ENCODE measurements around the gene USF1. TPM values are rescaled to one million over a fixed set of nuclear protein-coding genes. Genes with fewer than 3 reads are reported as not detected.

USF1 gene
- total RNA-seq, 1 donor from 2014 or later, result 70.1 TPM

GRCh38 chr1:161051219-161051618 lies 5.4 kb upstream of the USF1 start:
- TF ChIP-seq EZH2 (IDR thresholded peaks at IDR 0.05; ENCODE audit: insufficient read depth, low read length), result no peak
- TF ChIP-seq CTCF (IDR thresholded peaks at IDR 0.05; ENCODE audit: insufficient read depth, low read depth, low read length), result no peak
- Mint-ChIP-seq H3K9me3 (ENCODE audit: unreplicated experiment) (peaks cover 27% of the 10 kb centered on the region), H3K27me3 (ENCODE audit: low read depth, unreplicated experiment) (no peaks in the 10 kb centered on the region), H3K36me3 (ENCODE audit: low read depth, unreplicated experiment) (peaks cover 11% of the 10 kb centered on the region), H3K4me3 (ENCODE audit: unreplicated experiment) (no peak overlapping the region), H3K27ac (ENCODE audit: unreplicated experiment) (no peak overlapping the region), H3K4me1 (ENCODE audit: low read depth, unreplicated experiment) (peaks cover 4% of the 10 kb centered on the region)
- no peaks in the 10 kb centered on the region for H3K79me2 ChIP-seq (ENCODE audit: insufficient read depth, low read length)
- FAIRE-seq (no peak), DNase-seq (ENCODE audit: low read depth) (no peak)
- no peaks in the 10 kb centered on the region for H4K20me1 ChIP-seq (ENCODE audit: insufficient read depth, low read length)
- H3K36me3 ChIP-seq (ENCODE audit: insufficient read depth, low read length), result no peaks in the 10 kb centered on the region
- H3K27me3 ChIP-seq (ENCODE audit: insufficient read depth, low read length), result no peaks in the 10 kb centered on the region
- H3K4me2 ChIP-seq (ENCODE audit: low read length), result no peak overlapping the region
- H3K9ac ChIP-seq (ENCODE audit: low read length), result no peak overlapping the region
- no peak overlapping the region for H3K27ac ChIP-seq (ENCODE audit: low read depth, low read length)
- H3K9me3 ChIP-seq (ENCODE audit: insufficient read depth, low read depth, low read length), result peaks cover 6% of the 10 kb centered on the region
- no peak overlapping the region for H3K4me3 ChIP-seq (ENCODE audit: insufficient read depth, low read depth, low read length)
- H2AFZ ChIP-seq (ENCODE audit: low read depth, low read length), result no peak overlapping the region
- H3K4me1 ChIP-seq (ENCODE audit: insufficient read depth, low read length), result peaks cover 6% of the 10 kb centered on the region

- H3K4me1 ChIP-seq (ENCODE audit: insufficient read depth, low read length), result peaks cover 14% of the 10 kb centered on the region
- Mint-ChIP-seq H3K4me3 (ENCODE audit: unreplicated experiment) (no peak overlapping the region), H3K36me3 (ENCODE audit: low read depth, unreplicated experiment) (peaks cover 11% of the 10 kb centered on the region)
Measured at GRCh38 chr1:161048949-161049722, 3.4 kb upstream of the USF1 start.

More at GRCh38 chr1:161048949-161049722, 3.4 kb upstream of the USF1 start:
- no peak for DNase-seq (ENCODE audit: low read depth)
- Histone ChIP-seq H3K9me3 (ENCODE audit: insufficient read depth, low read depth, low read length) (peaks cover 6% of the 10 kb centered on the region), H3K4me3 (ENCODE audit: insufficient read depth, low read depth, low read length) (no peak overlapping the region), H3K9ac (ENCODE audit: low read length) (no peak overlapping the region), H3K27me3 (ENCODE audit: insufficient read depth, low read length) (no peaks in the 10 kb centered on the region), H3K4me2 (ENCODE audit: low read length) (no peak overlapping the region), H3K79me2 (ENCODE audit: insufficient read depth, low read length) (peaks cover 13% of the 10 kb centered on the region), H3K36me3 (ENCODE audit: insufficient read depth, low read length) (no peaks in the 10 kb centered on the region), H3K27ac (ENCODE audit: low read depth, low read length) (no peak overlapping the region), H2AFZ (ENCODE audit: low read depth, low read length) (no peak overlapping the region), H4K20me1 (ENCODE audit: insufficient read depth, low read length) (peaks cover 8% of the 10 kb centered on the region)
- no peaks in the 10 kb centered on the region for H3K27me3 Mint-ChIP-seq (ENCODE audit: low read depth, unreplicated experiment)
- no peak for TF ChIP-seq CTCF (IDR thresholded peaks at IDR 0.05; ENCODE audit: insufficient read depth, low read depth, low read length)
- no peak for TF ChIP-seq EZH2 (IDR thresholded peaks at IDR 0.05; ENCODE audit: insufficient read depth, low read length)
- FAIRE-seq, result no peak
- peaks cover 9% of the 10 kb centered on the region for H3K4me1 Mint-ChIP-seq (ENCODE audit: low read depth, unreplicated experiment)
- no peak overlapping the region for H3K27ac Mint-ChIP-seq (ENCODE audit: unreplicated experiment)
- H3K9me3 Mint-ChIP-seq (ENCODE audit: unreplicated experiment), result peaks cover 26% of the 10 kb centered on the region

All from astrocyte (in vitro differentiated cells and primary cell).